PC-9 (cell line): ENCODE results near the gene CARD11. TPM values are rescaled to one million over a fixed set of nuclear protein-coding genes. Genes with fewer than 3 reads are reported as not detected.

Experiments
- BruUV-seq: library from RNA; stranded (reverse); fragments of 400-500 nt; replicated peaks from 2 replicates; lab custom pipeline; 2021; lab: Mats Ljungman, UMichigan
- CTCF ChIA-PET: fragments of 300-600 bp; sonication (Branson Sonifier 250); formaldehyde crosslinking; loops from one replicate; lab custom pipeline; 2022; ENCODE audit warnings: antibody characterized with exemption; lab: Charles Lee
- POLR2A ChIA-PET: fragments of 300-600 bp; sonication (Branson Sonifier 250); formaldehyde crosslinking; loops from one replicate; lab custom pipeline; 2022; ENCODE audit warnings: antibody characterized with exemption; ENCODE audit not compliant: unreplicated experiment; lab: Charles Lee
- DNase-seq, 2 experiments: peaks; one replicate each; pipeline versions ENCODE4 v3.0.0 to v3.0.0-alpha.2; 2015 to 2022; ENCODE audit warnings: mixed read lengths in 1 of 2
- H2AFZ ChIP-seq: fragments of 200-600 bp; sonication (generic); 2 replicates; pipeline ENCODE4 v1.8.1; 2017; ENCODE audit warnings: antibody characterized with exemption
- H3F3A ChIP-seq: fragments of 200-600 bp; sonication (generic); 2 replicates; pipeline ENCODE4 v1.8.1; 2017; ENCODE audit warnings: antibody characterized with exemption, mild to moderate bottlenecking, low read depth; ENCODE audit not compliant: insufficient read depth
- H3K27ac ChIP-seq: fragments of 200-600 bp; sonication (generic); 2 replicates; pipeline ENCODE4 v1.6.1; 2016; ENCODE audit warnings: mixed run types
- H3K27me3 ChIP-seq: fragments of 200-600 bp; sonication (generic); 2 replicates; pipeline ENCODE4 v1.6.1; 2016; ENCODE audit warnings: low read depth, mixed run types; ENCODE audit not compliant: insufficient read depth
- H3K36me3 ChIP-seq: fragments of 200-600 bp; sonication (generic); 2 replicates; pipeline ENCODE4 v1.6.1; 2016; ENCODE audit warnings: low read depth, mixed run types
- H3K4me1 ChIP-seq: fragments of 200-600 bp; sonication (generic); replicated peaks from 2 replicates; pipeline ENCODE4 v1.6.1; 2016; ENCODE audit warnings: mixed run types; ENCODE audit not compliant: insufficient read depth
- H3K4me2 ChIP-seq: fragments of 200-600 bp; sonication (generic); 2 replicates; pipeline ENCODE4 v1.6.1; 2017; ENCODE audit warnings: mixed run types
- H3K4me3 ChIP-seq: fragments of 200-600 bp; sonication (generic); 2 replicates; pipeline ENCODE4 v1.6.1; 2016; ENCODE audit warnings: mixed run types
- H3K79me2 ChIP-seq: fragments of 200-600 bp; sonication (generic); 2 replicates; pipeline ENCODE4 v1.6.1; 2017; ENCODE audit warnings: low read depth, mixed run types
- H3K9me2 ChIP-seq: fragments of 200-600 bp; sonication (generic); 2 replicates; pipeline ENCODE4 v1.8.1; 2017; ENCODE audit warnings: mild to moderate bottlenecking; ENCODE audit not compliant: insufficient read depth
- H3K9me3 ChIP-seq: fragments of 200-600 bp; sonication (generic); 2 replicates; pipeline ENCODE4 v1.8.1; 2016; ENCODE audit warnings: low read depth; ENCODE audit not compliant: insufficient read depth
- H4K20me1 ChIP-seq: fragments of 200-600 bp; sonication (generic); 2 replicates; pipeline ENCODE4 v1.8.1; 2017; ENCODE audit not compliant: insufficient read depth
- CTCF ChIP-seq: fragments of 200-600 bp; sonication (generic); conservative IDR thresholded peaks from 2 replicates; pipeline ENCODE4 v1.6.1; 2017; ENCODE audit warnings: mixed run types, antibody characterized with exemption, mild to moderate bottlenecking, moderate library complexity
- EZH2 ChIP-seq: fragments of 200-600 bp; sonication (generic); IDR thresholded peaks from 2 replicates; pipeline ENCODE4 v1.8.0; 2017; ENCODE audit warnings: antibody characterized with exemption, low read depth
- intact Hi-C: fragments of 100-400 bp; cut with micrococcal nuclease; formaldehyde crosslinking; loops from one replicate; pipeline ENCODE4 v1.10.0; 2022; ENCODE audit not compliant: unreplicated experiment
- total RNA-seq: library from RNA; stranded (reverse); gene quantifications from 2 replicates; pipeline ENCODE4 v1.2.3, GENCODE V29; 2021

The CARD11 gene
- total RNA-seq, 1 experiment from 2014 or later = 62.6 TPM

GRCh38 chr7:2993396-2993795 is 50.3 kb downstream of the CARD11 start:
- intact Hi-C loops = no loop called here

GRCh38 chr7:2990949-2991470 is 52.7 kb downstream of the CARD11 start:
- Histone ChIP-seq H2AFZ (no peak overlapping the region), H3K36me3 (no peaks in the 10 kb centered on the region; the same call in 1 of the 2 replicates), H3K27ac (no peak overlapping the region), H3K9me2 (no peaks in the 10 kb centered on the region), H3K4me2 (no peak overlapping the region), H3K79me2 (peaks cover 14% of the 10 kb centered on the region), H3F3A (no peaks in the 10 kb centered on the region), H3K4me3 (no peak overlapping the region), H3K27me3 (no peaks in the 10 kb centered on the region), H4K20me1 (peaks cover 18% of the 10 kb centered on the region), H3K4me1 (no peaks in the 10 kb centered on the region), H3K9me3 (peaks cover 5% of the 10 kb centered on the region; the same call in 1 of the 2 replicates)
- BruUV-seq = no TSS peak
- no peak for TF ChIP-seq CTCF
- no peak for TF ChIP-seq EZH2
- ChIA-PET CTCF (no interaction called here), POLR2A (no interaction called here)
- intact Hi-C loops = no loop called here
- no peak for DNase-seq

More at GRCh38 chr7:2993396-2993795, 50.3 kb downstream of the CARD11 start:
- no peak for DNase-seq
- Histone ChIP-seq H3K9me2 (no peaks in the 10 kb centered on the region), H3K4me2 (no peak overlapping the region), H3K36me3 (no peaks in the 10 kb centered on the region), H3K27ac (no peak overlapping the region), H3F3A (no peaks in the 10 kb centered on the region), H3K79me2 (peaks cover 6% of the 10 kb centered on the region), H3K27me3 (no peaks in the 10 kb centered on the region), H2AFZ (no peak overlapping the region), H3K9me3 (peaks cover 5% of the 10 kb centered on the region; the same call in 1 of the 2 replicates), H3K4me3 (no peak overlapping the region), H4K20me1 (peaks cover 19% of the 10 kb centered on the region), H3K4me1 (no peaks in the 10 kb centered on the region)
- BruUV-seq = no TSS peak
- ChIA-PET CTCF (no interaction called here), POLR2A (interaction anchor here (0.6 kb wide), 1 partner anchor 307 kb away, joined by 4 read pairs; no protein-coding TSS in a partner anchor)
- TF ChIP-seq EZH2 (no peak), CTCF (no peak)

GRCh38 chr7:2986561-2986960 is 57.1 kb downstream of the CARD11 start:
- Histone ChIP-seq H3K27me3 (no peaks in the 10 kb centered on the region), H3K27ac (no peak overlapping the region), H3K36me3 (no peaks in the 10 kb centered on the region; the same call in 1 of the 2 replicates), H3K9me2 (no peaks in the 10 kb centered on the region), H3K4me3 (no peak overlapping the region), H3K9me3 (no peaks in the 10 kb centered on the region), H3K4me2 (no peak overlapping the region), H3K79me2 (peaks cover 15% of the 10 kb centered on the region), H4K20me1 (peaks cover 16% of the 10 kb centered on the region), H3F3A (no peaks in the 10 kb centered on the region; the same call in 1 of the 2 replicates), H2AFZ (no peak overlapping the region), H3K4me1 (no peaks in the 10 kb centered on the region)
- DNase-seq = no peak
- intact Hi-C loops = no loop called here
- TF ChIP-seq EZH2 (no peak), CTCF (no peak)
- POLR2A ChIA-PET = no interaction called here
- CTCF ChIA-PET = no interaction called here
- no TSS peak for BruUV-seq
